HepG2 (cell line): ENCODE results near the gene SPOP. TPM values are rescaled to one million over a fixed set of nuclear protein-coding genes. Genes with fewer than 3 reads are reported as not detected.

Source experiments
- CC2D1A ChIP-seq: sonication (generic); formaldehyde crosslinking; IDR thresholded peaks from 2 replicates; pipeline ENCODE4 v1.8.1; 2023; ENCODE audit warnings: mild to moderate bottlenecking, missing genetic modification reagents
- CCAR2 ChIP-seq: fragments of 200-400 bp; formaldehyde crosslinking; optimal IDR thresholded peaks from 2 replicates; pipeline ENCODE3; 2018; ENCODE audit warnings: low read depth, mild to moderate bottlenecking, low read length, moderate library complexity
- FOXA3 ChIP-seq: IDR thresholded peaks from 2 replicates; pipeline ENCODE4 v1.6.1; 2016; ENCODE audit warnings: missing genetic modification reagents, missing compliant biosample characterization
- FOXM1 ChIP-seq: sonication (generic); formaldehyde crosslinking; IDR thresholded peaks from 2 replicates; pipeline ENCODE4 v1.5.0; 2020; ENCODE audit warnings: missing genetic modification reagents
- GATA4 ChIP-seq: sonication (generic); IDR thresholded peaks from 2 replicates; pipeline ENCODE4 v1.6.1; 2016; ENCODE audit warnings: antibody characterized with exemption, low read depth, borderline replicate concordance
- KMT2B ChIP-seq: IDR thresholded peaks from 2 replicates; pipeline ENCODE4 v1.6.1; 2016; ENCODE audit warnings: missing genetic modification reagents, missing compliant biosample characterization
- MIER3 ChIP-seq: IDR thresholded peaks from 2 replicates; pipeline ENCODE4 v1.6.1; 2016; ENCODE audit warnings: missing compliant biosample characterization, borderline replicate concordance
- MTA1 ChIP-seq: sonication (generic); formaldehyde crosslinking; IDR thresholded peaks from 2 replicates; pipeline ENCODE4 v1.4.0; 2020; ENCODE audit warnings: missing genetic modification reagents, mild to moderate bottlenecking, borderline replicate concordance
- NR2C2 ChIP-seq: sonication (generic); formaldehyde crosslinking; IDR thresholded peaks from 2 replicates; pipeline ENCODE4 v1.4.0; 2020; ENCODE audit warnings: missing genetic modification reagents, mild to moderate bottlenecking, moderate library complexity, borderline replicate concordance
- SNAPC5 ChIP-seq: sonication (generic); formaldehyde crosslinking; IDR thresholded peaks from 2 replicates; pipeline ENCODE4 v1.8.1; 2023; ENCODE audit warnings: mild to moderate bottlenecking, missing genetic modification reagents, borderline replicate concordance
- SRSF1 ChIP-seq: fragments of 200-400 bp; formaldehyde crosslinking; optimal IDR thresholded peaks from 2 replicates; pipeline ENCODE3; 2017; ENCODE audit warnings: mild to moderate bottlenecking, low read depth, low read length, moderate library complexity
- U2AF1 ChIP-seq: fragments of 200-400 bp; formaldehyde crosslinking; optimal IDR thresholded peaks from 2 replicates; pipeline ENCODE3; 2017; ENCODE audit warnings: mild to moderate bottlenecking, low read depth, low read length
- ZNF180 ChIP-seq: sonication (generic); formaldehyde crosslinking; IDR thresholded peaks from 2 replicates; pipeline ENCODE4 v1.4.0; 2020; ENCODE audit warnings: low read depth, missing genetic modification reagents, borderline replicate concordance
- ZNF446 ChIP-seq: sonication (generic); formaldehyde crosslinking; IDR thresholded peaks from 2 replicates; pipeline ENCODE4 v1.5.0; 2020; ENCODE audit warnings: mild to moderate bottlenecking, missing genetic modification reagents
- ZNF619 ChIP-seq: sonication (generic); formaldehyde crosslinking; IDR thresholded peaks from 2 replicates; pipeline ENCODE4 v1.4.0; 2020; ENCODE audit warnings: mild to moderate bottlenecking, missing genetic modification reagents
- ZNF674 ChIP-seq: sonication (generic); formaldehyde crosslinking; IDR thresholded peaks from 2 replicates; pipeline ENCODE4 v1.5.0; 2020; ENCODE audit warnings: low read depth, mild to moderate bottlenecking, missing genetic modification reagents
- ZNF761 ChIP-seq: sonication (generic); formaldehyde crosslinking; conservative IDR thresholded peaks from 2 replicates; pipeline ENCODE4 v1.4.0; 2020; ENCODE audit warnings: mild to moderate bottlenecking, missing genetic modification reagents
- polyA plus RNA-seq, 8 experiments: library from polyadenylated mRNA; depleted of rRNA in 3 of 8; stranded (reverse) in 7 of 8; unstranded in 1 of 8; fragments of >200 nt; fragmentation: Illumina TruSeq in 4 of 8; extraction: Trizol in 4 of 8; gene quantifications; 2 replicates each; pipeline versions ENCODE4 v1.2.1 to v1.2.3, GENCODE V29; 2011 to 2016; ENCODE audit warnings: low read depth in 4 of 8, missing spikeins in 1 of 8, mixed read lengths in 1 of 8; ENCODE audit not compliant: insufficient read depth in 1 of 8
- total RNA-seq, 5 experiments: library from RNA; depleted of rRNA; stranded (reverse); fragments of >200 nt; fragmentation: Illumina TruSeq; extraction: Trizol; gene quantifications; 2 replicates each; pipeline ENCODE4 v1.2.3, GENCODE V29; 2016; ENCODE audit warnings: low read depth in 1 of 5
- TF ChIP-seq, protein P1 (sequence below): sonication (generic); formaldehyde crosslinking; IDR thresholded peaks from 2 replicates; pipeline ENCODE4 v1.4.0; 2020; ENCODE audit warnings: missing genetic modification reagents, borderline replicate concordance
- TF ChIP-seq, protein P2 (sequence below): sonication (generic); formaldehyde crosslinking; IDR thresholded peaks from 2 replicates; pipeline ENCODE4 v1.5.1; 2020; ENCODE audit warnings: mild to moderate bottlenecking, missing genetic modification reagents, moderate library complexity

The SPOP gene
- total and polyA plus RNA-seq, 2 of the 13 experiments (the other 11 are each of a cell fraction or from before 2014, with no cell fraction given): 52.8 to 60.8 TPM

GRCh38 chr17:49694847-49695697 is 17.2 kb upstream of the SPOP start (continued):
- no peak for TF ChIP-seq ZNF674 (CRISPR knock-in tag)
- no peak for TF ChIP-seq CCAR2
- TF ChIP-seq NR2C2: no peak
- TF ChIP-seq MIER3 (CRISPR knock-in tag): no peak
- no peak for TF ChIP-seq MTA1
- no peak for TF ChIP-seq SNAPC5 (CRISPR knock-in tag)
- TF ChIP-seq FOXM1 (CRISPR knock-in tag): no peak
- TF ChIP-seq ZNF180 (CRISPR knock-in tag): no peak
- no peak for TF ChIP-seq ZNF446 (CRISPR knock-in tag)
- no peak for TF ChIP-seq CC2D1A
- no peak for TF ChIP-seq KMT2B
- no peak for TF ChIP-seq U2AF1
- no peak for TF ChIP-seq ZNF619 (CRISPR knock-in tag)
- TF ChIP-seq ZNF761 (CRISPR knock-in tag): no peak
- no peak for TF ChIP-seq SRSF1
- TF ChIP-seq, protein P1, sequence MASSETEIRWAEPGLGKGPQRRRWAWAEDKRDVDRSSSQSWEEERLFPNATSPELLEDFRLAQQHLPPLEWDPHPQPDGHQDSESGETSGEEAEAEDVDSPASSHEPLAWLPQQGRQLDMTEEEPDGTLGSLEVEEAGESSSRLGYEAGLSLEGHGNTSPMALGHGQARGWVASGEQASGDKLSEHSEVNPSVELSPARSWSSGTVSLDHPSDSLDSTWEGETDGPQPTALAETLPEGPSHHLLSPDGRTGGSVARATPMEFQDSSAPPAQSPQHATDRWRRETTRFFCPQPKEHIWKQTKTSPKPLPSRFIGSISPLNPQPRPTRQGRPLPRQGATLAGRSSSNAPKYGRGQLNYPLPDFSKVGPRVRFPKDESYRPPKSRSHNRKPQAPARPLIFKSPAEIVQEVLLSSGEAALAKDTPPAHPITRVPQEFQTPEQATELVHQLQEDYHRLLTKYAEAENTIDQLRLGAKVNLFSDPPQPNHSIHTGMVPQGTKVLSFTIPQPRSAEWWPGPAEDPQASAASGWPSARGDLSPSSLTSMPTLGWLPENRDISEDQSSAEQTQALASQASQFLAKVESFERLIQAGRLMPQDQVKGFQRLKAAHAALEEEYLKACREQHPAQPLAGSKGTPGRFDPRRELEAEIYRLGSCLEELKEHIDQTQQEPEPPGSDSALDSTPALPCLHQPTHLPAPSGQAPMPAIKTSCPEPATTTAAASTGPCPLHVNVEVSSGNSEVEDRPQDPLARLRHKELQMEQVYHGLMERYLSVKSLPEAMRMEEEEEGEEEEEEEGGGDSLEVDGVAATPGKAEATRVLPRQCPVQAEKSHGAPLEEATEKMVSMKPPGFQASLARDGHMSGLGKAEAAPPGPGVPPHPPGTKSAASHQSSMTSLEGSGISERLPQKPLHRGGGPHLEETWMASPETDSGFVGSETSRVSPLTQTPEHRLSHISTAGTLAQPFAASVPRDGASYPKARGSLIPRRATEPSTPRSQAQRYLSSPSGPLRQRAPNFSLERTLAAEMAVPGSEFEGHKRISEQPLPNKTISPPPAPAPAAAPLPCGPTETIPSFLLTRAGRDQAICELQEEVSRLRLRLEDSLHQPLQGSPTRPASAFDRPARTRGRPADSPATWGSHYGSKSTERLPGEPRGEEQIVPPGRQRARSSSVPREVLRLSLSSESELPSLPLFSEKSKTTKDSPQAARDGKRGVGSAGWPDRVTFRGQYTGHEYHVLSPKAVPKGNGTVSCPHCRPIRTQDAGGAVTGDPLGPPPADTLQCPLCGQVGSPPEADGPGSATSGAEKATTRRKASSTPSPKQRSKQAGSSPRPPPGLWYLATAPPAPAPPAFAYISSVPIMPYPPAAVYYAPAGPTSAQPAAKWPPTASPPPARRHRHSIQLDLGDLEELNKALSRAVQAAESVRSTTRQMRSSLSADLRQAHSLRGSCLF (CRISPR knock-in tag): no peak
- TF ChIP-seq, protein P2, sequence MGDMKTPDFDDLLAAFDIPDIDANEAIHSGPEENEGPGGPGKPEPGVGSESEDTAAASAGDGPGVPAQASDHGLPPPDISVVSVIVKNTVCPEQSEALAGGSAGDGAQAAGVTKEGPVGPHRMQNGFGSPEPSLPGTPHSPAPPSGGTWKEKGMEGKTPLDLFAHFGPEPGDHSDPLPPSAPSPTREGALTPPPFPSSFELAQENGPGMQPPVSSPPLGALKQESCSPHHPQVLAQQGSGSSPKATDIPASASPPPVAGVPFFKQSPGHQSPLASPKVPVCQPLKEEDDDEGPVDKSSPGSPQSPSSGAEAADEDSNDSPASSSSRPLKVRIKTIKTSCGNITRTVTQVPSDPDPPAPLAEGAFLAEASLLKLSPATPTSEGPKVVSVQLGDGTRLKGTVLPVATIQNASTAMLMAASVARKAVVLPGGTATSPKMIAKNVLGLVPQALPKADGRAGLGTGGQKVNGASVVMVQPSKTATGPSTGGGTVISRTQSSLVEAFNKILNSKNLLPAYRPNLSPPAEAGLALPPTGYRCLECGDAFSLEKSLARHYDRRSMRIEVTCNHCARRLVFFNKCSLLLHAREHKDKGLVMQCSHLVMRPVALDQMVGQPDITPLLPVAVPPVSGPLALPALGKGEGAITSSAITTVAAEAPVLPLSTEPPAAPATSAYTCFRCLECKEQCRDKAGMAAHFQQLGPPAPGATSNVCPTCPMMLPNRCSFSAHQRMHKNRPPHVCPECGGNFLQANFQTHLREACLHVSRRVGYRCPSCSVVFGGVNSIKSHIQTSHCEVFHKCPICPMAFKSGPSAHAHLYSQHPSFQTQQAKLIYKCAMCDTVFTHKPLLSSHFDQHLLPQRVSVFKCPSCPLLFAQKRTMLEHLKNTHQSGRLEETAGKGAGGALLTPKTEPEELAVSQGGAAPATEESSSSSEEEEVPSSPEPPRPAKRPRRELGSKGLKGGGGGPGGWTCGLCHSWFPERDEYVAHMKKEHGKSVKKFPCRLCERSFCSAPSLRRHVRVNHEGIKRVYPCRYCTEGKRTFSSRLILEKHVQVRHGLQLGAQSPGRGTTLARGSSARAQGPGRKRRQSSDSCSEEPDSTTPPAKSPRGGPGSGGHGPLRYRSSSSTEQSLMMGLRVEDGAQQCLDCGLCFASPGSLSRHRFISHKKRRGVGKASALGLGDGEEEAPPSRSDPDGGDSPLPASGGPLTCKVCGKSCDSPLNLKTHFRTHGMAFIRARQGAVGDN (CRISPR knock-in tag): no peak
- TF ChIP-seq FOXA3 (CRISPR knock-in tag): no peak
- TF ChIP-seq GATA4: no peak
